NCI-H146 (cell line): Measurements from ENCODE around the gene DFFB.
"Not testable (repeated sequence)": the region's sequence is repeated elsewhere in the genome, so short reads cannot be mapped to it uniquely, and the experiment has no call there.

Experiments used
- DNase-seq: peaks from one replicate; lab custom pipeline; 2025; lab: John Stamatoyannopoulos, UW

Gene DFFB

GRCh38 chr1:3910049-3910731 is 52.9 kb downstream of the DFFB start:
- peak; percentile 39 for DNase-seq

GRCh38 chr1:3910857-3911845 is 53.9 kb downstream of the DFFB start:
- DNase-seq = peak; percentile 77

GRCh38 chr1:3911981-3912808 is 54.9 kb downstream of the DFFB start:
- DNase-seq = no peak

- DNase-seq = no peak
Observed at GRCh38 chr1:3912809-3913685, 55.8 kb downstream of the DFFB start.

GRCh38 chr1:3914331-3914851 is 57.1 kb downstream of the DFFB start:
- no peak for DNase-seq

GRCh38 chr1:3914911-3915310 is 57.6 kb downstream of the DFFB start:
- no peak for DNase-seq

- DNase-seq = no peak
Observed at GRCh38 chr1:3915551-3916121, 58.4 kb downstream of the DFFB start.

GRCh38 chr1:3917761-3918160 is 60.5 kb downstream of the DFFB start:
- no peak for DNase-seq

- not testable (repeated sequence) for DNase-seq
Observed at GRCh38 chr1:3918359-3918758, 61.1 kb downstream of the DFFB start.

- DNase-seq = peak; percentile 84
Observed at GRCh38 chr1:3918966-3919611, 61.8 kb downstream of the DFFB start.

GRCh38 chr1:3919706-3920105 is 62.4 kb downstream of the DFFB start:
- no peak for DNase-seq

GRCh38 chr1:3921765-3922164 is 64.5 kb downstream of the DFFB start:
- no peak for DNase-seq

- no peak for DNase-seq
Observed at GRCh38 chr1:3922201-3922725, 65.0 kb downstream of the DFFB start.

- DNase-seq = no peak
Observed at GRCh38 chr1:3922851-3923250, 65.6 kb downstream of the DFFB start.

- DNase-seq = no peak
Observed at GRCh38 chr1:3923378-3924185, 66.3 kb downstream of the DFFB start.

- DNase-seq = no peak
Observed at GRCh38 chr1:3924186-3924824, 67.0 kb downstream of the DFFB start.

- DNase-seq = peak; percentile 74
Observed at GRCh38 chr1:3924825-3925220, 67.5 kb downstream of the DFFB start.

- DNase-seq = no peak
Observed at GRCh38 chr1:3925256-3925655, 68.0 kb downstream of the DFFB start.
